ENCODE results near the gene SLC5A10.
"Not testable (repeated sequence)": the region's sequence is repeated elsewhere in the genome, so short reads cannot be mapped to it uniquely, and the experiment has no call there.

SLC5A10 gene

GRCh38 chr17:18951941-18952842 lies at the start of gene SLC5A10:
SLC5A10 (plus strand) TSS chr17:18952165; CDS start chr17:18952206, 41 bp downstream.
- no peak for DNase-seq

- DNase-seq = no peak
Measured at GRCh38 chr17:18904482-18904881, 47.5 kb upstream of the SLC5A10 start.

- no peak for DNase-seq
Measured at GRCh38 chr17:18905226-18905625, 46.7 kb upstream of the SLC5A10 start.

GRCh38 chr17:18910326-18910725 lies 41.6 kb upstream of the SLC5A10 start:
- no peak for DNase-seq

- DNase-seq = no peak
Measured at GRCh38 chr17:18910881-18911280, 41.1 kb upstream of the SLC5A10 start.

GRCh38 chr17:18916816-18917500 lies 35.0 kb upstream of the SLC5A10 start:
- DNase-seq = no peak

- DNase-seq = no peak
Measured at GRCh38 chr17:18917506-18918032, 34.4 kb upstream of the SLC5A10 start.

- DNase-seq = no peak
Measured at GRCh38 chr17:18919963-18920362, 32.0 kb upstream of the SLC5A10 start.

GRCh38 chr17:18920911-18921441 lies 31.0 kb upstream of the SLC5A10 start:
- no peak for DNase-seq

- no peak for DNase-seq
Measured at GRCh38 chr17:18921485-18921884, 30.5 kb upstream of the SLC5A10 start.

GRCh38 chr17:18921912-18922451 lies 30.0 kb upstream of the SLC5A10 start:
- no peak for DNase-seq

GRCh38 chr17:18922596-18922995 lies 29.4 kb upstream of the SLC5A10 start:
- not testable (repeated sequence) for DNase-seq

- DNase-seq = no peak
Measured at GRCh38 chr17:18925187-18925586, 26.8 kb upstream of the SLC5A10 start.

- no peak for DNase-seq
Measured at GRCh38 chr17:18928628-18929125, 23.3 kb upstream of the SLC5A10 start.

GRCh38 chr17:18932360-18933055 lies 19.5 kb upstream of the SLC5A10 start:
- no peak for DNase-seq

- no peak for DNase-seq
Measured at GRCh38 chr17:18933102-18934058, 18.6 kb upstream of the SLC5A10 start.

- DNase-seq = no peak
Measured at GRCh38 chr17:18937981-18938691, 13.8 kb upstream of the SLC5A10 start.

GRCh38 chr17:18938692-18939023 lies 13.3 kb upstream of the SLC5A10 start:
- no peak for DNase-seq

GRCh38 chr17:18944646-18945045 lies 7.3 kb upstream of the SLC5A10 start:
- DNase-seq = no peak

GRCh38 chr17:18946536-18946935 lies 5.4 kb upstream of the SLC5A10 start:
- no peak for DNase-seq

- no peak for DNase-seq
Measured at GRCh38 chr17:18947866-18948265, 4.1 kb upstream of the SLC5A10 start.
